ENCODE data around the gene HIVEP1.

GRCh38 chr6:12051861-12052368 lies 39.8 kb downstream of the HIVEP1 start:
- no peak for TF ChIP-seq CTCF (IDR thresholded peaks at IDR 0.05; ENCODE audit: insufficient read depth, low read depth, low read length)
- no peak for TF ChIP-seq EZH2 (IDR thresholded peaks at IDR 0.05; ENCODE audit: insufficient read depth, low read length)
